GM21423 (cell line): ENCODE data around the gene VTI1A.

Source experiments
- ATAC-seq: cut with Tn5 transposase; IDR thresholded peaks from one replicate; pipeline ENCODE4 v1.9.1; 2021; ENCODE audit warnings: mild to moderate bottlenecking, moderate library complexity; ENCODE audit not compliant: unreplicated experiment

The VTI1A gene

DNA sequence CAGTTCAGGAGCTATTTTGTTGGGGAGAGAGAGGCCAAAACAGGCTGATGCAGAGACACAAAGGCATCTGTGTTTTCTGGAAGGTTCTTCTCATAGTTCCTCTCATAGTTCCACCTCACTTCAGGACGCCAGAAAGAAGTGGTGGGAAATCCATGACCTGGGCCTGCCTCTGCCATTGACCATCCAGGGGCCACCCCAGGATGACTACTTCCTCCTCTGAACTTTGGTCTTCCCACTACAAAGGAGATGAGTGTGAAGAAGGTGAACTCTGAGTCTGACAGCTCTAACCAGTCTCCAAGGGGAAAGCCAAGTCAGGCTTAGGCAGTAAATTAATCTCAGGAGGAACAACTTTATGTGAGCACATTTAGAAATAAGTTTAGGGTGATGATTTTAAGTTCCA, 327.2 kb downstream of the VTI1A start:
- no peak for ATAC-seq

GRCh38 chr10:112774798-112775197, 327.8 kb downstream of the VTI1A start:
- no peak for ATAC-seq

DNA sequence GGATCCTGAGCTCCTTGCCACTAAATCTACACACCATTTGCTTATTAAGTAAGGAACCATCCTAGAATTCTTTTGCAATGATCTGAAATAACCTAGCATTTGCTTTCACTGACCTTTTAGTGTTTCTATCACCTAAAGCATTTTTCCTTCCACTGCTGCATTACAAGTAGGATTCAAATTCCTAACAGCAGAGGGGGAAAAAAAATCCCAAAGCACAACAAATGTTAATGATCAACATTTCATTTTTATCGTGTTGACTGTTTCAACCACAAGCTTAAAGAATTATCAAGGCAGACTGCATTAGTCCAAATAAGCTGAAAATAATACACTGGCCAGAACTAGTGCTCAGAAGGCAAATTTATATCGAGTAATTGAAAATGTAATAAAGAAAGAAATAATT, 328.4 kb downstream of the VTI1A start:
- no peak for ATAC-seq

DNA sequence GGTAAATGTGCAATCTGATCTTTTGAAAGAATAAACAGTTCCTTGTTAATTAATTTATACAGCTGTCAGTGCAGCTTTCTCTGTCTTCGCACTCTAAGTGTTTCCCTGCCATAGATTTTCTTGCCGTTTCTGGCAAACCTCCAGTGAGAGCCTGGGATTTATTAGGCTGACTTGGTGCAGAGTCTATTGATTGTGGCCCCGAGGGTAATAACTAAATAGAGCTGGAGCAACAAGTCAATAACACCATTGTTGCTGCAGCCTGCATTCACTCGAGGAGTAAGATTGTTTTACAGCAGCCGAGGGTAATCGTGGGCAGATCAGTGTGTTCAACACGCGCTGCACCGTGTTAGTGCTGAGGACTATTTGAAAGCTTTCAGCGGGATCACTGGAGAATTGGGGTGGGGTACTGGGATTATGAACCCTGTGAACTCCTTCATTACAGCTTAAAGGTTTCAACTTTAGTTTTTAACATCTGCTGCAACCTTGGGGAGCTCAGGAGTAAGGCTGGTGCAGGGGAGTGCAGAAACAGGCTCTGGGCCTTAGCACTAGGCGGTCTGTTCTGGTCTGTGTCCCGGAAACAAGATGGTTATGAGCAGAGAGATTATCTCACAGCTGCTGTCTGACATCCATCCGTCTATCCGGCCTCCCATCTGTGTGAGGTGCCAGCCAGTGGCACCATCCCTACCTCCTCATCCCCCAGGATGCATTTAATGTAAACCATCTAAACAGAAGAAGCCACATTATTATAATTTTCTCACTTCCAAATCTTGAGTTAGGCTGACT, 329.1 kb downstream of the VTI1A start:
- no peak for ATAC-seq

DNA sequence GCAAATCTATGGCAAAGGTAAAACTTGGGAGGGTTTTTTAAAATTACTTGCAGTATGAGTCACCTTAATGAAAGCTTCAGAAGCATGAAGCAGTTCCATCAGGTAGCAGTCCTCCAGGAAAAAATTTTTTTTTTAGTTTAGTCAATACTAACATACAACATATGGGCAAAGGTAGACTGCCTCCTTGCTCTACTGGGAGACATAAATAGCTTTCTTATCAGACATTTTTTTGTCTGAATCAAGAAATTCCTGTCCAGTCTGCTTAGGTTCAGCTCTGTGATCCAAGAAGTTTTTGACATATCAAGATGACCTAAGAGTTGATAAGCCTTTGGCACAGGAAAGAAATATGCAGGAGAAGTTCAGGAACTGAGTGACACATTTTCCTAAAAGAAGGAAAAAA, 331.6 kb downstream of the VTI1A start:
- no peak for ATAC-seq

DNA sequence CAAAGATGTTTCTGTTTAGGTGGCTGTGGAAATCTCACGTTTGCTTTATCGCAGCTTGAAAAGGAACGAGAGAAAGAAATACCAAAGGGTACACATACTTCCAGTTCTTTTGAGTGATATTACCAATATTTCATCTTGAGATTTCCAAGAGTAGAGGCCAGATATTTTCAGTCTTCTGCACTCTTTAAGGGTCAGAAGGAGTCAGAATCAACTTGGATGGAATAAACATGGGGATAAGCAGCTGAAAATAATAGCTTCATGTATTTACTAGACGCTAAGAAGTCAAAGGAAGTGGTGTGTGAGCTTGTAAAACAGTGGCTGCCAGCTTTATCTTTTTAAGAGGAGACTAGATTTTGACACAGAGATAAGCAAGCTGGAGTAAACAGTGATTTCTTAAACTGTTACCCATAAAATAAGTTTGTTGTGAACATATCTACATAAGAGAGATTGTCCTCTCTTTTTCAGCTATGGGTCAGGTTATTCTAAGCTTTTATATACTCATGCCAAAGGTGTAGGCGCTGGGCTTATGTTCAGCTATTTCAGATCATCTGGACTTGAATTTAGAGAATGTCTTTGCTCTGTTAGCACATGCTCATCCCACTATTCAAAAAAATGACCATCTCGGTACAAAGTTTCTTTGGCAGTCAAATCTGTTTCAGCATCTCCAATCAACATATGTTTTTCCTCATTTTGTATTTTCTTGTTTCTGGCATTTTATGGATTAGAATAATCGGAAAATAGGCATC, 332.2 kb downstream of the VTI1A start:
- ATAC-seq, result no peak

- ATAC-seq, result no peak
These were observed 335.3 kb downstream of the VTI1A start for GRCh38 chr10:112782200-112782907.

GRCh38 chr10:112783351-112784021, 336.5 kb downstream of the VTI1A start:
- no peak for ATAC-seq

- ATAC-seq, result no peak
These were observed 337.0 kb downstream of the VTI1A start for GRCh38 chr10:112784022-112784461.

GRCh38 chr10:112785089-112785488, 338.1 kb downstream of the VTI1A start:
- no peak for ATAC-seq

DNA sequence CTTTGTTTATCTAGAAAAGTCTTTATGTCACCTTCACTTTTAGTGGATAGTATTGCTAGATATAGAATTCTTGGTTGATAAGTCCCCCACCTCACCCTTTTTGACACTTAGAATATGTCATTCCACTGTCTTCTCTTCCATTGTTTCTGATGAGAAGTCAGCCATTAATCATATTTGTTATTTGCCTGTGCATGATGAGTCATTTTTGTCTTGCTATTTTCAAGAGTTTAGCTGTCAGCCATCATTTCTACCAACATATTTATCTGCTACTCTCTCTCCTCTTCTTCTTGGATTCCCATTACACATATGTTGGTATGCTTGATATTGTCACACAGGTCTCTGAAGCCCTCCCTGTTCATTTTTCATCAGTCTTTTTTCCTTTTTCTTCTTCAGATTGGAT, 342.2 kb downstream of the VTI1A start:
- no peak for ATAC-seq

GRCh38 chr10:112790030-112790429, 343.0 kb downstream of the VTI1A start:
- no peak for ATAC-seq

GRCh38 chr10:112790921-112791320, 343.9 kb downstream of the VTI1A start:
- ATAC-seq, result no peak

DNA sequence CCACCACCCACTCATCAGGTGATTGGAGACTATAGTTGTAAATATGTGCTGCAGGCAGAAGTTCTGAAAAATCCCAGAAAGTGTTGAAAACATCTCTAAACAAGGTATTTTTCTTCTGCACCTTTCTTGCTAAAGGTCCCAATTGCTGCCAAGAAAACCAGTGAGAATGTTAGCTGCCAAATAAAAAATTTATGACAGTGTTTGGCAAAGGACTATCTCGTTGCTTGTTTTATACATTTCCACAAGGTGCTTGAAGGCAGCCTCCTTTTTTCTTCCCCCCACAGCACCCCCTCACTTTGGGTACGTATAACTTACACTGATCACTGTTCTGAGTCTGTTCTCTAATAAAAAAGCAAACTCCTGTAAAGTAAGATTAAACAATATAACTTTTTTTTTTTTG, 344.4 kb downstream of the VTI1A start:
- no peak for ATAC-seq

DNA sequence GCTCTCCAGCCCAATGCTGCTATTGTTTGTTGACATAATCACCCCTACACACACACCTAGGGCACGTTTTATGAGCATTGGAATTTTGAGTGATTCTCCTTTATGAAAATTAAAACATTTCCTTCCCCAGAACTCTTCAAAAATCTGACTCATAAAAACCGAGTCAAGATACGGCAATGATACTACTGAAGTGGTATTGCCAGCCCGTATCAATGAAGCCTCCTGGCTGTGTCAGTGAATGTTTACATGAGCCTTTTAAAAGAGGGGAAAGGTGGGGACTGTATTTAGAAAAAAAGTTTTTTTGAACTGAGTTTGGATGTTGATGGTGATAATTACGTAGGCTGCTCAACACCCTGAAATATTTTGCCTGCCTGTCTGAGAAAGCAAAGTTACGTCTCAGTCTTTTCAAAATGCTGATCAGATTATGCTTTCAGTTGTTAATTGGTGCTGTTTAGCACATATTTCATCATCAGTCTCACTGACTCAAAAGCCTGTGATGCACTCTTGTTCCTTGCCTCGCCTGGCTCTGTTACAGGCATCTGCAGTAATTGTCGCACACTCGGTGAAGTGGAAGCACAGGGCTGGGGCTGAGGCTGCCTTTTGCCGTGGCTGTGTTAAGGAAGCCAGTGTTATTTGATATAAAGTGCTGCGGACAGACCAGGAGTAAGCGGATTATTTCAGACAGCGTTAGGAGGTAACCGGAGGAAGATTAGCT, 345.6 kb downstream of the VTI1A start:
- no peak for ATAC-seq

DNA sequence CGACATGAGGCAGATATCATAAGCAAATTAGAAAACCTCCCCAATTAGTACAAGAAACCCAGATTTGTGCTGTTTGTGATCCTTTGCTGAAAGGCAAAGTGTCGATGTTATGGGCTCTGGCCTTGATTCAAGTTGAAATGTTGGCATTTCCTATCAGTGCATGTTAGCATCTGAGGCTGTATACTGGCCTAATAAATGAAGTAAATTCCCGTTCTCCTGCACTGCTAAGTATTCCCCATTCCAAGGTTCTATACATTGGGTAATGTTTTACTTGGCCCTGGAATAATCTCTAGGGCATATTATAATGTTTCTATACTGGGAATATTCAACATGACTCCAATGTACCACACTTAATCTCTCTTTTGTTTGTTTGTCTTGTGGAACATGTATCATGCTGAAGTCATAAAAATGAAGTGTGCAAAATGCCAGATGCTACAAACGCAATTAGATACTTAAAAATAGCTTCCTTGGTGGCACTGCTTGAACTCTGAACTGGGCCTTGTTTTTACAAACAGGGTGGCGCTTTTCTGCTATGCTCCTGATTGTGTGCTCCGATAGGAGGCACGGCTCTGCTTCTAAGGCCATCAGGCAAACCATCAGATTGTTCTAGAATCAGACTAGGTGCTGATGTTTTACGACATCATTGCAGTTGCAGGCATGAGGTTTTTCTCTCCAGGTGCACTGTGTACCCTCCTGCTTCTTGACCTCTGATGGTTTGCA, 346.3 kb downstream of the VTI1A start:
- no peak for ATAC-seq

DNA sequence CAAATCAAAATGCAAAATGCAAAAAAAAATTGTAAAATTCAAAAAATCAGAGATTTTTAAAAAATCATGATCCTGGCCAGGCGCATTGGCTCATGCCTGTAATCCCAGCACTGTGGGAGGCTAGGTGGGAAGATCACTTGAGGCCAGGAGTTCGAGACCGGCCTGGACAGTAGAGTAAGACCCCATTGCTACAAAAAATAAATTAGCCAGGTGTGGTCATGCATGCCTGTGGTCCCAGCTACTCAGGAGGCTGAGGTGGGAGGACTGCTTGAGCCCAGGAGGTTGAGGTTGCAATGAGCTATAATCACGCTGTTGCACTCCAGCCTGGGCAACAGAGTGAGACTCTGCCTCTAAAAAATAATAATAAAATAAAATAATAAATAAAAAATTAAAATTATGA, 347.2 kb downstream of the VTI1A start:
- ATAC-seq, result no peak

DNA sequence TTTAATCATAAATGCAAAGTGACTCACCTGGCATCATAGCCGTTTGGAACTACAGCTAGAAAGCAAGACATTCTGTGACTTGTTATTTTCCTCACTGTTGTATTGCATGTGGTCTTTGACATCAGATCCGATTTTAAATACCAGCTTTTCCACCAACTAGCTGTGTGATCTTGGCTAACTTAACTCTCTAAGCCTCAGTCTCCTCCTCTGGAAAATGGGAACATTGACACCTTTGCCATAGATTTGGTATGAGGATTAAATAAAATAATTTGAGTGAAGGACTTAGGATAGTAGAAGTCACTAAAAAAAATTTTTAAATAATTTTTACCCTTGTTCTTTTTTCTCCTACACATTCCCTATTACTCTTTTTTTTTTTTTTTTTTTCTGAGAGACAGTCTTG, 348.1 kb downstream of the VTI1A start:
- no peak for ATAC-seq

- ATAC-seq, result no peak
These were observed 350.2 kb downstream of the VTI1A start for GRCh38 chr10:112797197-112797596.

GRCh38 chr10:112797855-112798254, 350.8 kb downstream of the VTI1A start:
- no peak for ATAC-seq
